ENCODE measurements around the gene HES3.

The HES3 gene

GRCh38 chr1:6279066-6279465 lies 35.1 kb downstream of the HES3 start:
- no peaks in the 10 kb centered on the region for H3K79me1 ChIP-seq (ENCODE audit: low read length)
- H3K4me3 ChIP-seq (ENCODE audit: low read depth, low read length), result no peak overlapping the region
- no CpG with 5 or more reads among the region's 10 CpGs for WGBS (ENCODE audit: extremely low coverage, insufficient coverage, insufficient read length)

DNA sequence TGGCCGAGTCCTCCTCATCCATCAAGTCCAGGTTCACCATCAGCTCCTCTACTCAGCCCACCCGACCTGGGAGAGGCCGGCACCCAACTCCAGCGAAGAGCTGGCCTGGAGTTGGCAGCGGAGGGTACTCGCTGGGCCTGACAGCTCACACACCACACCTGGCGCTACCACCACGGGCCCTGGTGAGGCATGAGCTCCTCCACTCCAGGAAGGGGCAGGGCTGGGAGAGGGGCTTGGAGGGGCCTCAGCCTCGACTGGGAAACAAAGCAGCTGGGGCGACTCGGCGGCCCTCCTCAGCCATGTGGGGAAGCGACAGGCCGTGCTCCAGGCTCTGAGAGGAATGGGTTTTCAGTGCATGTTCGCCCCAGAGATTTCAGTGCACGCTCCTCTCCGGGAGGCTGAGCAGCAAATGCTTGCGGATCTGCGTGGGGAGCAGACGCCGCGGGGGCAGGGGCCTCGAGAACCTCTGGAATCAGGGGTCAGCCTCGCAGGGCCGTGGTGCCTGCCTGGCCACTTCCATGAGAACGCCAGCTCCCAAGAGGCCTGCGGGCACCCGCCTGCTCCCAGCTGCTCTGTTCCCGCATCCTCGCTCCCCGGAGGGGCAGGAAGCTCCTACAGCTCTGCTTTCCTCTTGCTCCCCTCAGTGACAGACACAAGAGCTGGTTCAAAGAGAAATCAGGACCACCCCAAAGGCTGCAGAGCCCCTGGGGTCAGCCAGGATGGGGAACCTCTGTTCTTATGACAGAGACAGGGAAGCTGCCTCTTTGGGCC lies 35.8 kb downstream of the HES3 start:
- H4K12ac ChIP-seq (ENCODE audit: low read depth, low read length), result no peak overlapping the region
- no peak overlapping the region for H3K14ac ChIP-seq (ENCODE audit: low read length)
- H2AK5ac ChIP-seq (ENCODE audit: low read length), result no peak overlapping the region
- no peaks in the 10 kb centered on the region for H3K36me3 ChIP-seq (ENCODE audit: control insufficient read depth in 1 of 2, insufficient read depth in 2 of 2, low read length in 2 of 2)
- no peak for DNase-seq
- no peak overlapping the region for H3K4me3 ChIP-seq (ENCODE audit: low read depth, low read length)
- no peaks in the 10 kb centered on the region for H3K79me1 ChIP-seq (ENCODE audit: low read length)
- WGBS (ENCODE audit: extremely low coverage, insufficient coverage, insufficient read length), result no CpG with 5 or more reads among the region's 31 CpGs
- no peak overlapping the region for H3K18ac ChIP-seq (ENCODE audit: low read length)
- H4K91ac ChIP-seq (ENCODE audit: low read depth, low read length), result no peak overlapping the region
- H2AFZ ChIP-seq (ENCODE audit: insufficient read depth, low read length, poor library complexity), result no peak overlapping the region
- no peak overlapping the region for H3K4me2 ChIP-seq (ENCODE audit: low read length)
- H3K23ac ChIP-seq (ENCODE audit: low read length), result no peak overlapping the region
- no peak overlapping the region for H2BK120ac ChIP-seq (ENCODE audit: insufficient read depth, low read length, poor library complexity)
- no peak overlapping the region for H3K4ac ChIP-seq (ENCODE audit: low read depth, low read length)
- H3K4me1 ChIP-seq (ENCODE audit: control insufficient read depth in 1 of 2, insufficient read depth in 2 of 2, low read length in 2 of 2), result peaks cover 0 to 2% of the 10 kb centered on the region in 2 experiments
- H2BK5ac ChIP-seq (ENCODE audit: low read depth, low read length, poor library complexity), result no peak overlapping the region
- H3K9me3 ChIP-seq (ENCODE audit: insufficient read depth, low read depth, low read length), result no peaks in the 10 kb centered on the region
- H3K27ac ChIP-seq (ENCODE audit: low read depth, low read length), result no peak overlapping the region
- H2BK12ac ChIP-seq (ENCODE audit: low read length), result no peak overlapping the region
- no peaks in the 10 kb centered on the region for H3K27me3 ChIP-seq (ENCODE audit: insufficient read depth, low read length)
- no peak overlapping the region for H4K8ac ChIP-seq (ENCODE audit: low read depth, low read length)
- no peaks in the 10 kb centered on the region for H3K79me2 ChIP-seq (ENCODE audit: control insufficient read depth, insufficient read depth, low read length, poor library complexity)
- no peak overlapping the region for H3K9ac ChIP-seq (ENCODE audit: low read length)

More at GRCh38 chr1:6279066-6279465, 35.1 kb downstream of the HES3 start:
- Histone ChIP-seq H4K91ac (ENCODE audit: low read depth, low read length) (no peak overlapping the region), H3K4ac (ENCODE audit: low read depth, low read length) (no peak overlapping the region), H3K27me3 (ENCODE audit: insufficient read depth, low read length) (no peaks in the 10 kb centered on the region), H3K79me2 (ENCODE audit: control insufficient read depth, insufficient read depth, low read length, poor library complexity) (no peaks in the 10 kb centered on the region), H2AFZ (ENCODE audit: insufficient read depth, low read length, poor library complexity) (no peak overlapping the region), H3K27ac (ENCODE audit: low read depth, low read length) (no peak overlapping the region), H2BK120ac (ENCODE audit: insufficient read depth, low read length, poor library complexity) (no peak overlapping the region), H4K12ac (ENCODE audit: low read depth, low read length) (no peak overlapping the region), H3K18ac (ENCODE audit: low read length) (no peak overlapping the region), H3K4me2 (ENCODE audit: low read length) (no peak overlapping the region), H3K9me3 (ENCODE audit: insufficient read depth, low read depth, low read length) (no peaks in the 10 kb centered on the region), H2AK5ac (ENCODE audit: low read length) (no peak overlapping the region), H3K23ac (ENCODE audit: low read length) (no peak overlapping the region), H4K8ac (ENCODE audit: low read depth, low read length) (no peak overlapping the region), H3K36me3 (ENCODE audit: control insufficient read depth in 1 of 2, insufficient read depth in 2 of 2, low read length in 2 of 2) (peaks cover 0 to 2% of the 10 kb centered on the region in 2 experiments), H3K4me1 (ENCODE audit: control insufficient read depth in 1 of 2, insufficient read depth in 2 of 2, low read length in 2 of 2) (peaks cover 0 to 2% of the 10 kb centered on the region in 2 experiments), H2BK5ac (ENCODE audit: low read depth, low read length, poor library complexity) (no peak overlapping the region), H3K9ac (ENCODE audit: low read length) (no peak overlapping the region), H3K14ac (ENCODE audit: low read length) (no peak overlapping the region), H2BK12ac (ENCODE audit: low read length) (no peak overlapping the region)
- DNase-seq, result no peak

DNA sequence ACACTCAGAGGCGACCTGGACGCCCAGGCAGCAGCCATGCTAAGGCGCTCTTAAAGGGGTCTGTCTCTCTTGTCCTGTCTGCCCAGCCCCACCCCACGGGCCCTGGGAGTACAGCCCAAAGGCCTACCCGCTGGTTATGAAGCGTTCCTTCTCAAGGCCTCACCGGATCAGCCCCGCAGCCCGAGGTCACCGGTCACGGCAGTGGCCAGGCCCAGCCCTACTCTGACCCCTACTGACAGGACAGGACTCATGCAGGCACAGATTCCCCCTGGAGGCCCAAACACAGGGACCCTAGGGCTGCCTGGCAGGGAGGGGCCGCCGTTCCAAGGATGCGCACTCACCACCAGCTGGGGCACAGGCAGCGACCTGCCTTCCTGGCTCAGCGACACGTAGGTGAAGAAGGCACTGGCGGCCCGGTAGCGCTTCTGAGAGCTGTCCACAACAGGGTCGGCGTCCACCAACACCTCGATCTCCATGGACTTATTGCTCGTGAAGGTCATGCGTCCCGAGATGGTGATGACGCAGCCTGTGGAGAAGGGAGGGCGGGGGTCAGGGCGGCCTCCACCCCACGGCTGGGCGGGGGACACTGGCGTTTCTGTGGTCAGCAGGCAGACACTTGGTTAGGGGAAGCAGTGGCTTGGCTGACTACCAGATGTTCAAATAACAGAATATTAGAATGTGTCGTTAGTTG lies 36.9 kb downstream of the HES3 start:
- Histone ChIP-seq H3K14ac (ENCODE audit: low read length) (no peak overlapping the region), H3K27me3 (ENCODE audit: insufficient read depth, low read length) (no peaks in the 10 kb centered on the region), H2AK5ac (ENCODE audit: low read length) (no peak overlapping the region), H4K12ac (ENCODE audit: low read depth, low read length) (no peak overlapping the region), H4K8ac (ENCODE audit: low read depth, low read length) (no peak overlapping the region), H3K79me1 (ENCODE audit: low read length) (no peaks in the 10 kb centered on the region), H3K18ac (ENCODE audit: low read length) (no peak overlapping the region), H4K91ac (ENCODE audit: low read depth, low read length) (no peak overlapping the region), H3K79me2 (ENCODE audit: control insufficient read depth, insufficient read depth, low read length, poor library complexity) (no peaks in the 10 kb centered on the region), H3K4me2 (ENCODE audit: low read length) (no peak overlapping the region), H3K9me3 (ENCODE audit: insufficient read depth, low read depth, low read length) (no peaks in the 10 kb centered on the region), H3K23ac (ENCODE audit: low read length) (no peak overlapping the region), H2BK12ac (ENCODE audit: low read length) (no peak overlapping the region), H3K4ac (ENCODE audit: low read depth, low read length) (no peak overlapping the region), H3K4me3 (ENCODE audit: low read depth, low read length) (no peak overlapping the region), H3K9ac (ENCODE audit: low read length) (no peak overlapping the region), H2BK5ac (ENCODE audit: low read depth, low read length, poor library complexity) (no peak overlapping the region), H2BK120ac (ENCODE audit: insufficient read depth, low read length, poor library complexity) (no peak overlapping the region), H2AFZ (ENCODE audit: insufficient read depth, low read length, poor library complexity) (no peak overlapping the region), H3K27ac (ENCODE audit: low read depth, low read length) (no peak overlapping the region), H3K36me3 (ENCODE audit: control insufficient read depth in 1 of 2, insufficient read depth in 2 of 2, low read length in 2 of 2) (no peaks in the 10 kb centered on the region), H3K4me1 (ENCODE audit: control insufficient read depth in 1 of 2, insufficient read depth in 2 of 2, low read length in 2 of 2) (peaks cover 0 to 2% of the 10 kb centered on the region in 2 experiments)
- peak in 1 of 2 donors; percentile 18 for DNase-seq
- no CpG with 5 or more reads among the region's 33 CpGs for WGBS (ENCODE audit: extremely low coverage, insufficient coverage, insufficient read length)

DNA sequence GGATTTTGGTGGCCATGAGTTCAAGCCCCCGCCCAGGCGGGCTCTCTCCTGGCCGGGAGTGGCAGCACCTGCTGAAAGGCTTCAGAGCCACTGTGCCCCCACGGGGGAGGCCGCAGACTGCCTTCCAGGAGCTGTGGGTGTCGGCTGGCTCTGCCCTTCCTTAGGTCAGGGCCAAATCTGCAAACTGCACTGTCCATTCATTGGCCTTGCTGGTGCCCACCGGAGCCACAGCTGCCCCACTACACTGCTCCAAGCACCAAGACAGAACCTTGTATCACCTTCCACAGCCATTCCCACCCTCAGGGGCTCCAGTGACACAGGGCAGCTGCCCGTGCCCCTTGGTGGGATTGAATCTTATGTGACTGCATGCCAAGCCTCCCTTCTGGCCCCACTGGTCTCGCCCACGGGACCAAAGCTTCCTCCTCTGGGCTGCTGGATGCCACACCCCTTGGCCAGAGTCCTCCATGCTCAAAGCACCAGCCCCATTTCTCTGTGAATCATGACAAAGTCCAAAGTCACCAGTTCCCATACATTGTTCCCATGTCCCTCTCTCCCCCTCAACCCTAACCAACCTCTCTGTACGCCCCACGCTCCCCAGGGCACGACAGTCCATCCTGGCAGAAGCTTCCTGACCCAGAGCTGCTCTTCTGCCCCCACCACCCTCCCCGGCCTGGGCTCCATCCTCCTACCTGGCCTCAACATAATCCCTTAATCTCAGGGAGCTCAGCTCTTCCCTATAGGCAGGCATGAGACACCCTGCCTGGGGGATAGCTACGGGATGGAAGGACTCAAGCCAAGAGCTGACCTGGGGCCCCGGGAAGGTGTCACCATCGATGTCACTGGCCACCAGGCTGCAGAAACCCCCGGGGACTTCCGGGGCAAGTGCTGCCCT lies 37.8 kb downstream of the HES3 start:
- H3K9ac ChIP-seq (ENCODE audit: low read length), result no peak overlapping the region
- no peaks in the 10 kb centered on the region for H3K36me3 ChIP-seq (ENCODE audit: control insufficient read depth in 1 of 2, insufficient read depth in 2 of 2, low read length in 2 of 2)
- H3K4me3 ChIP-seq (ENCODE audit: low read depth, low read length), result no peak overlapping the region
- no peaks in the 10 kb centered on the region for H3K79me2 ChIP-seq (ENCODE audit: control insufficient read depth, insufficient read depth, low read length, poor library complexity)
- no peaks in the 10 kb centered on the region for H3K79me1 ChIP-seq (ENCODE audit: low read length)
- H2AK5ac ChIP-seq (ENCODE audit: low read length), result no peak overlapping the region
- no peak overlapping the region for H3K4me2 ChIP-seq (ENCODE audit: low read length)
- no peak overlapping the region for H3K27ac ChIP-seq (ENCODE audit: low read depth, low read length)
- no peak overlapping the region for H3K18ac ChIP-seq (ENCODE audit: low read length)
- no peaks in the 10 kb centered on the region for H3K9me3 ChIP-seq (ENCODE audit: insufficient read depth, low read depth, low read length)
- H3K23ac ChIP-seq (ENCODE audit: low read length), result no peak overlapping the region
- H3K4me1 ChIP-seq (ENCODE audit: control insufficient read depth in 1 of 2, insufficient read depth in 2 of 2, low read length in 2 of 2), result no peaks in the 10 kb centered on the region
- no peak overlapping the region for H2BK12ac ChIP-seq (ENCODE audit: low read length)
- no peak for DNase-seq
- no peak overlapping the region for H2AFZ ChIP-seq (ENCODE audit: insufficient read depth, low read length, poor library complexity)
- no peak overlapping the region for H4K8ac ChIP-seq (ENCODE audit: low read depth, low read length)
- no peaks in the 10 kb centered on the region for H3K27me3 ChIP-seq (ENCODE audit: insufficient read depth, low read length)
- H3K14ac ChIP-seq (ENCODE audit: low read length), result no peak overlapping the region
- no peak overlapping the region for H2BK5ac ChIP-seq (ENCODE audit: low read depth, low read length, poor library complexity)
- WGBS (ENCODE audit: extremely low coverage, insufficient coverage, insufficient read length), result no CpG with 5 or more reads among the region's 19 CpGs
- H4K91ac ChIP-seq (ENCODE audit: low read depth, low read length), result no peak overlapping the region
- no peak overlapping the region for H3K4ac ChIP-seq (ENCODE audit: low read depth, low read length)
- H4K12ac ChIP-seq (ENCODE audit: low read depth, low read length), result no peak overlapping the region
- H2BK120ac ChIP-seq (ENCODE audit: insufficient read depth, low read length, poor library complexity), result no peak overlapping the region

Data from trophoblast cell (in vitro differentiated cells and primary cell).